ENCODE measurements around the gene SEMA6B. TPM values are rescaled to one million over a fixed set of nuclear protein-coding genes. Genes with fewer than 3 reads are reported as not detected.
A peak's percentile ranks its signal among the peaks of the same experiment; 100 is the strongest.

SEMA6B gene
- total and polyA plus RNA-seq, 10 donors, result 5.5 to 85.0 (median 46.5) TPM

DNA sequence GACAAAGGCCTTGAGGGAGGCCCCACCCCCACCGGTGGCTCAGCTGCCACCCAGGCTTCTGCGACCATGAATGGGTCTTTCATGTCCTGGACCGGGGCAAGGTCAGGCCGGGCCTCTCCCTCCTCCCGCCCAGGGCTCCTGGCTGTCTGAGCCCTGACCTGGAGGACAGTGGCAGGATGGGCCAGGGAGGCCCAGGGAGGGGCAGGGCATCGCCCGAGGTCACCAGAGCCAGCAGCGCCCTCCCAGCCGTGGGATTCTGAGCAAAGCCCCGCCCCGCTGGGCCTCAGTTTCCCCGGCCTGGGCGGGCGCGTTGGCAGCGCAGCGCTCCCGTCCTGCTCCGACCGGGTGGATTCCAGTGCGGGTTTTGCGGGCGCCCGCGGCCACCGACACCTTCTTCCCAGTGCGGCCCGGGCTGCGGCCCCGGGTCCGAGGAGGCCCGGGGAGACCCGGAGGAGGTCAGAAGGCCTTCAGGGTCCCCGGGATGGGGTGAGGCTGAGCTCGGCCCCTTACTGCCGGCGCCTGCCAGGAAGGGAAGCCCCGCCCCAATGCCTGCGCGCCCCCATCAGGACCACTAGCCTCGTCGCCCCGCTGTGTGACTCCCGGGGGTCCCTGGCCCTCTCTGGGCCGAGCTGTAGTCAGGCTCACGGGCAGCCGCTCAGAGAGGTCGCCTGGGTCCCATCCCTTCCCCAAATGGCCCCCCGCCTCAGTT is 24.6 kb upstream of the SEMA6B start:
- peak; percentile 85 for DNase-seq
- H3K27ac ChIP-seq, result peak overlapping the region in 6 of 8 donors; percentile 26 to 79 (median 62)
- peaks cover 2 to 97% (median 58%) of the 10 kb centered on the region in 7 donors for H3K27me3 ChIP-seq (replicated peaks in 1 of 7)
- peaks cover 17 to 56% (median 40%) of the 10 kb centered on the region in 6 donors for H3K4me1 ChIP-seq
- WGBS, 5 donors, result 0 to 20% (median 3%) methylated on average over 2 to 49 of the region's 49 CpGs
- no peaks in the 10 kb centered on the region for H3K9me3 ChIP-seq
- H3K4me3 ChIP-seq, result peak overlapping the region; percentile 1 to 59 (median 20)
- TF ChIP-seq POLR2A (IDR thresholded peaks at IDR 0.05) (no peak), POLR2AphosphoS5 (IDR thresholded peaks at IDR 0.05) (peak; percentile 19 to 75 (median 67))
- intact Hi-C loops (cut with DNase I; ENCODE audit: low total_unique reads), result no loop called here
- no peaks in the 10 kb centered on the region for H3K36me3 ChIP-seq

DNA sequence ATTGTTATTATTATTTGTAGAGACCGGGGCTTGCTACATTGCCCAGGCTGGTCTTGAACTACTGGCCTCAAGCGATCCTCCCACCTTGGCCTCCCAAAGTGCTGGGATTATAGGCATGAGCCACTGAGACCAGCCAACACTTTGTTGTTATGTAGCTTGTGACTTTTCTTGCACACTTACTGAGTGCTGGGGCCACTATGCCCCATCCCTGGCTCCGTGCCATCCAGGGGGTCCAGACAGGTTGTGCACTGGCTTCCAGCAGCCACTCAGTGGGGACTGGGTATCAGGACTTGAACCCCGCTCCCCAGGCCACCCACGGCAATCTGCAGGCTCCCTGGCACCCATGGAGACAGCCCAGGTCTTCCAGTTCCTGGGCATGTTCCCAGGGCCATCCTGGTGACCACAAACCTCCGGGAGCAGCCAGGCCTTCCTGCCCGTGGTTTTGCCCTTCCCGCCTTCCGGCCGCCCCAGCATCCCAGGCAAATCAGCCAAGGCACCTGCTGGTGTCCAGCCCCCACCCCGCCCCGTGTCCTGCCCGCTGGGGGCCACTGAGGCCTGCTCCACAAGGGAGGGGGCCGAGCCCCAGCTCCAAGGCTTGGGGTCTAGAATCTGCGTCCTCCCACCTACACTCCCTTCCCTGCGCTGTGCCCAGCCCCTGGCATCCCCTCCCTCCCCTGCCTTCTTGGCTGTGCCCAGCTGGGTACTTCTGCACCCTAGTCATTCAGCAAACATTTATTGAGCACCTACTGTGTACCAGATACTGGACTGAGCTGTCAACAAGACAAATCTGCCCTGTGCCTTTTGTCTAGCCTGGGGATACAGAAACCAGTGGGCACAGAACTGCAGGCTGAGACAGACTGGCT is 23.7 kb upstream of the SEMA6B start:
- peak; percentile 34 to 63 (median 59) for TF ChIP-seq POLR2AphosphoS5 (IDR thresholded peaks at IDR 0.05)
- TF ChIP-seq, protein P1, sequence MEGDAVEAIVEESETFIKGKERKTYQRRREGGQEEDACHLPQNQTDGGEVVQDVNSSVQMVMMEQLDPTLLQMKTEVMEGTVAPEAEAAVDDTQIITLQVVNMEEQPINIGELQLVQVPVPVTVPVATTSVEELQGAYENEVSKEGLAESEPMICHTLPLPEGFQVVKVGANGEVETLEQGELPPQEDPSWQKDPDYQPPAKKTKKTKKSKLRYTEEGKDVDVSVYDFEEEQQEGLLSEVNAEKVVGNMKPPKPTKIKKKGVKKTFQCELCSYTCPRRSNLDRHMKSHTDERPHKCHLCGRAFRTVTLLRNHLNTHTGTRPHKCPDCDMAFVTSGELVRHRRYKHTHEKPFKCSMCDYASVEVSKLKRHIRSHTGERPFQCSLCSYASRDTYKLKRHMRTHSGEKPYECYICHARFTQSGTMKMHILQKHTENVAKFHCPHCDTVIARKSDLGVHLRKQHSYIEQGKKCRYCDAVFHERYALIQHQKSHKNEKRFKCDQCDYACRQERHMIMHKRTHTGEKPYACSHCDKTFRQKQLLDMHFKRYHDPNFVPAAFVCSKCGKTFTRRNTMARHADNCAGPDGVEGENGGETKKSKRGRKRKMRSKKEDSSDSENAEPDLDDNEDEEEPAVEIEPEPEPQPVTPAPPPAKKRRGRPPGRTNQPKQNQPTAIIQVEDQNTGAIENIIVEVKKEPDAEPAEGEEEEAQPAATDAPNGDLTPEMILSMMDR (IDR thresholded peaks at IDR 0.05 in 8 of 11, conservative IDR thresholded peaks at IDR 0.05 in 3 of 11), result no peak
- Histone ChIP-seq H3K4me1 (peaks cover 17 to 61% (median 40%) of the 10 kb centered on the region in 6 donors), H3K36me3 (no peaks in the 10 kb centered on the region), H3K27ac (peak overlapping the region; percentile 8 to 79 (median 57)), H3K4me3 (no peak overlapping the region), H3K27me3 (replicated peaks in 1 of 7) (peaks cover 2 to 97% (median 58%) of the 10 kb centered on the region in 7 donors), H3K9me3 (no peaks in the 10 kb centered on the region)
- intact Hi-C loops (cut with DNase I; ENCODE audit: low total_unique reads), result no loop called here
- WGBS, 5 donors, result 26 to 48% (median 28%) methylated on average over 13 to 16 of the region's 16 CpGs
- DNase-seq, result peak; percentile 80

DNA sequence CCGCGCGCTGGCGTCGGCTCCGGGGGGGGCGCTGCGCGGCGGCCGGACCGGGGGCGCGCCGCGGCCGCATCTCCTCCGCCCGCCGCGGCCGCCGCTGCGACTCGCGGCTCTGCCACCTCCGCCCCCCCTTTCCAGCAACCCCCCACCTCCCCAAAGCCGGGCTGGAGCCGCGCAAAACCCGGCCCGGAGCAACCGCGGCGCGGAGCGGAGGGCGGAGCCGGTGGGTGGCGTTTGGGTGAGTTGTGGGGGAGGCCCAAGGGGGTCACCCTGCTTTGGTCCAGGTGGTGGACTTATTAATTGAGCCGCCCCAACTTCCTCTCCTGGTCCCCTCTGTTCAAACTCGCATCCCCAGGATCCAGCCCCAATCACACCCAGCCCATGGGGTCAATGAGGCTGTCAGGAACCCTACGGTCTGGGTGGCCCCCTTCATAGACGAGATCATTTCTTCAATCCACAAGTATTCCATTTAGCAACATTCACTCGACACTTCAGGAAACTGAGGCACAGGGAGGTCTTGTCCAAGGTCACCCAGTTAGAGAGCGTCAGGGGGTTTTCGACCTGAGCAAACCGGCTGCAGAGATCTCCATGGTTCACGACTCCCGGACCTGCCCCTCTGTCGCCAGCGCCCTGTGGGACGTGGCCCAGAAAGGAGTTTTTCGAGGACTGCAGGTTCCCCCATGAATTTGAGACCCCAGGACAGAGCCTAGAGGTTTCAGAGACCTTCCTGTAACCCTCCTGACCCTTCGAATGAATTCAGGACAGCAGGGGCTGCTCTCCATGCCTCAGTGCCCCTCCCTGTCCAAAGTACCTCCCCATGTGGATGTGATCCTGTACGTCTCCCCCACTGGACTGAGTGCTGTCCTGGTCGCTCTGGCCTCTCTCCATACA is 22.4 kb upstream of the SEMA6B start:
- H3K27me3 ChIP-seq (replicated peaks in 1 of 7), result peaks cover 2 to 99% (median 56%) of the 10 kb centered on the region in 7 donors
- no peak for DNase-seq
- intact Hi-C loops (cut with DNase I; ENCODE audit: low total_unique reads), result no loop called here
- H3K36me3 ChIP-seq, result no peaks in the 10 kb centered on the region
- H3K4me1 ChIP-seq, result peaks cover 17 to 61% (median 40%) of the 10 kb centered on the region in 6 donors
- H3K9me3 ChIP-seq, result no peaks in the 10 kb centered on the region
- H3K27ac ChIP-seq, result peak overlapping the region in 4 of 8 donors; percentile 20 to 79 (median 24)
- peak overlapping the region in 3 of 8 donors; percentile 25 to 67 (median 39) for H3K4me3 ChIP-seq
- no peak for TF ChIP-seq POLR2AphosphoS5 (IDR thresholded peaks at IDR 0.05)
- TF ChIP-seq, protein P1 (IDR thresholded peaks at IDR 0.05 in 8 of 11, conservative IDR thresholded peaks at IDR 0.05 in 3 of 11), result no peak
- TF ChIP-seq POLR2A (IDR thresholded peaks at IDR 0.05), result no peak
- WGBS, 5 donors, result 11 to 40% (median 19%) methylated on average over 14 to 57 of the region's 57 CpGs

Data from spleen (tissue), 11 donors.